Pancreas (tissue), 10 donors: ENCODE data around the gene TIMMDC1. TPM values are rescaled to one million over a fixed set of nuclear protein-coding genes. Genes with fewer than 3 reads are reported as not detected.

Source experiments
- ATAC-seq, 4 donors: fragments of 200-7000 bp; cut with Tn5 transposase; one replicate each; pipeline versions ENCODE4 v1.8.0 to v1.9.1; 2020; ENCODE audit warnings: mild to moderate bottlenecking in 4 of 4, moderate library complexity in 4 of 4
- DNase-seq, 6 donors: peaks; one replicate each; pipeline ENCODE4 v3.0.0-alpha.2; 2020
- FAIRE-seq: peaks from 2 replicates; lab custom pipeline; 2012; peaks lifted over from hg19 to GRCh38; lab: Jason Lieb, UNC
- H3K27ac ChIP-seq, 4 donors: fragments of 200-600 bp; sonication (generic); 1 replicate in 3 of 4; 2 replicates in 1 of 4; pipeline versions ENCODE4 v1.5.0 to v1.8.0; 2020
- H3K27me3 ChIP-seq, 4 donors: fragments of 200-600 bp; one replicate each; pipeline ENCODE4 v1.8.0; 2021
- H3K36me3 ChIP-seq, 3 donors: fragments of 200-600 bp; sonication (generic) in 1 of 3; one replicate each; pipeline versions ENCODE4 v1.5.0 to v1.8.0; 2020 to 2021
- H3K4me1 ChIP-seq, 3 donors: fragments of 200-600 bp; one replicate each; pipeline ENCODE4 v1.8.0; 2021
- H3K4me3 ChIP-seq, 4 donors: fragments of 200-600 bp; sonication (generic) in 2 of 4; one replicate each; pipeline versions ENCODE4 v1.5.0 to v1.8.0; 2020 to 2021
- H3K9me3 ChIP-seq, 4 donors: fragments of 200-600 bp; one replicate each; pipeline ENCODE4 v1.8.0; 2021
- CTCF ChIP-seq, 4 donors: fragments of 200-600 bp; sonication (generic) in 3 of 4; IDR thresholded peaks; one replicate each; pipeline versions ENCODE4 v1.5.0 to v1.8.0; 2021; ENCODE audit warnings: antibody characterized with exemption in 4 of 4
- WGBS, 2 donors: extraction: QIAGEN DNeasy Blood & Tissue Kit; methylation state at CpG; one replicate each; pipeline ENCODE4 v1.1.7; 2013; 5-methylcytosine and 5-hydroxymethylcytosine counted together
- intact Hi-C, 3 donors: fragments of 100-400 bp; cut with DNase I; formaldehyde crosslinking; loops; one replicate each; pipeline versions ENCODE4 v1.11.1 to v1.14.2; 2022
- polyA plus RNA-seq, 2 donors: library from polyadenylated mRNA; stranded (reverse); fragments of 200-250 nt; gene quantifications; one replicate each; pipeline ENCODE4 v1.2.3, GENCODE V29; 2013
- total RNA-seq, 6 donors: library from RNA; stranded (reverse); fragmentation: NEBNext Ultra II Directional in 4 of 6; extraction: Animal tissue kit (Norgen Biotek cat#: 25700) in 4 of 6; gene quantifications; one replicate each; pipeline versions ENCODE4 v1.2.1 to v1.2.4, GENCODE V29; 2021 to 2023
- donor health status: healthy with polysubstance abuse.
- donor health status: DM: no; HTN: no; CAD: no; lungs with moderate emphysema.
- donor health status: DM: no; HTN: no; CAD: no.
- donor health status: control.
- donor health status: control.
- donor health status: Bipolar disorder and iron deficiency.
- donor health status: DM: yes; HTN: yes; CAD: no.
- donor health status: DM: no; HTN: no; CAD: no.
- donor health status: DM: no; HTN: no; CAD: no.
- donor health status: DM: yes; HTN: yes; CAD: no.

The TIMMDC1 gene
- total and polyA plus RNA-seq, 8 donors, result 28.8 to 50.7 (median 38.3) TPM

GRCh38 chr3:119506631-119507030, 8.3 kb downstream of the TIMMDC1 start:
- Histone ChIP-seq H3K27ac (no peak overlapping the region), H3K36me3 (peaks cover 0 to 14% (median 4%) of the 10 kb centered on the region in 3 donors), H3K4me3 (no peak overlapping the region), H3K9me3 (no peaks in the 10 kb centered on the region), H3K4me1 (no peaks in the 10 kb centered on the region), H3K27me3 (no peaks in the 10 kb centered on the region)
- DNase-seq, result no peak
- intact Hi-C loops, result no loop called here
- no peak for TF ChIP-seq CTCF (IDR thresholded peaks at IDR 0.05)
- FAIRE-seq, result no peak
- 79 to 87% methylated on average over 4 of the region's 4 CpGs for WGBS, 2 donors
- ATAC-seq, result no peak

DNA sequence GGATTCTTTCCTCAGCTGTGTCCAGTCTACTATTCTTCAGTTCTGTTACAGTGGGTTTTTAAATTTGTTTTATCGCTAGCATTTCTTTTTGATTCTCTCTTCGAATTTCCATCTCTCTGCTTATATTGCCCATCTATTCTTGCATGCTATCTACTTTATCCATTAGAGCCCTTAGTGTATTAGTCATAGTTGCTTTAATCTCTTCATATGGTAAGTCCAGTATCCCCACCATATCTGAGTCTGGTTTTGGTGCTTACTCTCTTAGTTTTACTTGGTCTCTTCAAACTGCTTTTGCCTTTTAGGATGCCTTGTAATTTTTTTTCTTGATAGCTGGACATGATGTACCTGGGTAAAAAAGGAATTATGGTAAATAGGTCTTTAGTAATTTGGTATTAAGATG, 9.1 kb downstream of the TIMMDC1 start:
- DNase-seq, result no peak
- H3K9me3 ChIP-seq, result no peaks in the 10 kb centered on the region
- intact Hi-C loops, result no loop called here
- no peak for TF ChIP-seq CTCF (IDR thresholded peaks at IDR 0.05)
- H3K4me3 ChIP-seq, result no peak overlapping the region
- no peaks in the 10 kb centered on the region for H3K27me3 ChIP-seq
- H3K27ac ChIP-seq, result no peak overlapping the region
- ATAC-seq, result no peak
- no peaks in the 10 kb centered on the region for H3K4me1 ChIP-seq
- H3K36me3 ChIP-seq, result peaks cover 0 to 14% (median 4%) of the 10 kb centered on the region in 3 donors
- FAIRE-seq, result no peak
- WGBS, 2 donors, result 91 to 92% methylated on average over 2 of the region's 2 CpGs

GRCh38 chr3:119508172-119508845, 10.0 kb downstream of the TIMMDC1 start:
- no peak for TF ChIP-seq CTCF (IDR thresholded peaks at IDR 0.05)
- Histone ChIP-seq H3K27me3 (no peaks in the 10 kb centered on the region), H3K36me3 (peaks cover 0 to 14% (median 4%) of the 10 kb centered on the region in 3 donors), H3K9me3 (no peaks in the 10 kb centered on the region), H3K4me3 (no peak overlapping the region), H3K27ac (no peak overlapping the region), H3K4me1 (no peaks in the 10 kb centered on the region)
- DNase-seq (no peak), FAIRE-seq (no peak), ATAC-seq (no peak)
- WGBS, 2 donors, result 63 to 84% methylated on average over 1 of the region's 1 CpG
- intact Hi-C loops, result no loop called here

DNA sequence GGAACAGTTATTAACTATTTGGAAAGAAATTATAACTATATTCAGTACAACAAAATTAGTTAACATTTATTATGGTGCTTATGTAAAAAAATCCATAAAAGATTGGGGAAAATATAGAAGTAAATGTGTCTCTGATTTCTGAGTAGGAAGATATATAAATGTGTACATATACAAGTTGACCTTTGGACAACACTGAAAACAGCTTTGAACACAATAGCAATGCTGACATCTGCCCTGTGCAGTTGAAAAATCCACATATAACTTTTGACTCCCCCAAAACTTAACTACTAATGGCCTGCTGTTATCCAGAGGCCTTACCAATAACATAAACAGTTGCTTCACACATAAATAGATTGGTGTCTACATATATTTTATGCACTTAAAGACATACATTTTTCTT, 12.3 kb downstream of the TIMMDC1 start:
- no peak overlapping the region for H3K27ac ChIP-seq
- no peaks in the 10 kb centered on the region for H3K9me3 ChIP-seq
- FAIRE-seq (no peak), ATAC-seq (no peak), DNase-seq (no peak)
- no peaks in the 10 kb centered on the region for H3K4me1 ChIP-seq
- intact Hi-C loops, result no loop called here
- H3K27me3 ChIP-seq, result no peaks in the 10 kb centered on the region
- no peak for TF ChIP-seq CTCF (IDR thresholded peaks at IDR 0.05)
- no peak overlapping the region for H3K4me3 ChIP-seq
- H3K36me3 ChIP-seq, result peaks cover 0 to 8% (median 4%) of the 10 kb centered on the region in 3 donors

- peak in 2 of 4 donors; percentile 32 to 57 for ATAC-seq
- no peak overlapping the region for H3K27ac ChIP-seq
- no peak for DNase-seq
- H3K4me3 ChIP-seq, result no peak overlapping the region
- H3K4me1 ChIP-seq, result no peaks in the 10 kb centered on the region
- FAIRE-seq, result no peak
- H3K9me3 ChIP-seq, result no peaks in the 10 kb centered on the region
- 46 to 58% methylated on average over 2 of the region's 2 CpGs for WGBS, 2 donors
- no peaks in the 10 kb centered on the region for H3K27me3 ChIP-seq
- peaks cover 5 to 24% (median 16%) of the 10 kb centered on the region in 3 donors for H3K36me3 ChIP-seq
- intact Hi-C loops, result no loop called here
- no peak for TF ChIP-seq CTCF (IDR thresholded peaks at IDR 0.05)
Observed at GRCh38 chr3:119514637-119515036, 16.3 kb downstream of the TIMMDC1 start.
